Mesendoderm (in vitro differentiated cells): ENCODE measurements around the gene C3orf22. TPM values are rescaled to one million over a fixed set of nuclear protein-coding genes. Genes with fewer than 3 reads are reported as not detected.

Experiments
- DNase-seq: peaks from one replicate; pipeline ENCODE4 v3.0.0; 2013
- H2AK5ac ChIP-seq: 2 replicates; pipeline ENCODE4 v1.6.1; 2013; ENCODE audit warnings: low read length, inconsistent platforms
- H2BK120ac ChIP-seq: 2 replicates; pipeline ENCODE4 v1.6.1; 2013; ENCODE audit warnings: low read depth, mild to moderate bottlenecking, low read length, moderate library complexity, mixed read lengths
- H2BK15ac ChIP-seq: replicated peaks from 2 replicates; pipeline ENCODE4 v1.6.1; 2013; ENCODE audit warnings: low read depth, mild to moderate bottlenecking, moderate library complexity
- H2BK5ac ChIP-seq: 2 replicates; pipeline ENCODE4 v1.6.1; 2013; ENCODE audit warnings: low read length, inconsistent platforms
- H3K18ac ChIP-seq: 2 replicates; pipeline ENCODE4 v1.6.1; 2013; ENCODE audit warnings: mild to moderate bottlenecking, low read length, mixed read lengths
- H3K23ac ChIP-seq: one replicate; pipeline ENCODE4 v1.6.1; 2013; ENCODE audit warnings: low read length
- H3K27ac ChIP-seq: 2 replicates; pipeline ENCODE4 v1.5.1; 2013; ENCODE audit warnings: low read depth, mild to moderate bottlenecking, inconsistent platforms, low read length, moderate library complexity
- H3K27me3 ChIP-seq: 2 replicates; pipeline ENCODE4 v1.6.1; 2013; ENCODE audit warnings: low read length, control low read depth, mild to moderate bottlenecking, inconsistent platforms; ENCODE audit not compliant: insufficient read depth, poor library complexity
- H3K36me3 ChIP-seq: 2 replicates; pipeline ENCODE4 v1.6.1; 2013; ENCODE audit warnings: low read length, inconsistent platforms; ENCODE audit not compliant: control insufficient read depth, insufficient read depth
- H3K4ac ChIP-seq: one replicate; pipeline ENCODE4 v1.6.1; 2013; ENCODE audit warnings: low read depth, mild to moderate bottlenecking, low read length, moderate library complexity
- H3K4me1 ChIP-seq: 2 replicates; pipeline ENCODE4 v1.6.1; 2013; ENCODE audit warnings: low read depth, low read length, inconsistent platforms; ENCODE audit not compliant: control insufficient read depth
- H3K4me2 ChIP-seq: 2 replicates; pipeline ENCODE4 v1.6.1; 2013; ENCODE audit warnings: low read length
- H3K4me3 ChIP-seq: 2 replicates; pipeline ENCODE4 v1.5.1; 2013; ENCODE audit warnings: mild to moderate bottlenecking, low read length
- H3K56ac ChIP-seq: one replicate; pipeline ENCODE4 v1.6.1; 2013; ENCODE audit warnings: low read length
- H3K79me1 ChIP-seq: 2 replicates; pipeline ENCODE4 v1.6.1; 2013; ENCODE audit warnings: low read length, inconsistent platforms
- H3K79me2 ChIP-seq: 2 replicates; pipeline ENCODE4 v1.6.1; 2013; ENCODE audit warnings: mild to moderate bottlenecking, low read length; ENCODE audit not compliant: control insufficient read depth, insufficient read depth
- H3K9ac ChIP-seq: 2 replicates; pipeline ENCODE4 v1.6.1; 2013; ENCODE audit warnings: low read length, inconsistent platforms
- H4K5ac ChIP-seq: one replicate; pipeline ENCODE4 v1.6.1; 2013; ENCODE audit warnings: low read length
- H4K8ac ChIP-seq: one replicate; pipeline ENCODE4 v1.6.1; 2013; ENCODE audit warnings: low read depth, mild to moderate bottlenecking, control low read depth, low read length, moderate library complexity
- WGBS: extraction: QIAGEN DNeasy Blood & Tissue Kit; methylation state at CpG from one replicate; pipeline ENCODE4 v1.1.7; 2013; ENCODE audit warnings: low lambda C conversion rate, missing lambda C conversion rate; ENCODE audit not compliant: insufficient coverage; ENCODE audit errors: extremely low coverage; 5-methylcytosine and 5-hydroxymethylcytosine counted together
- small RNA-seq: library from polyadenylated mRNA; stranded (forward); fragments of <200 nt; extraction: miRNeasy Mini kit (QIAGEN cat#:217004); gene quantifications from one replicate; pipeline ENCODE3, GENCODE V24; 2013; ENCODE audit not compliant: insufficient read depth

The C3orf22 gene

DNA sequence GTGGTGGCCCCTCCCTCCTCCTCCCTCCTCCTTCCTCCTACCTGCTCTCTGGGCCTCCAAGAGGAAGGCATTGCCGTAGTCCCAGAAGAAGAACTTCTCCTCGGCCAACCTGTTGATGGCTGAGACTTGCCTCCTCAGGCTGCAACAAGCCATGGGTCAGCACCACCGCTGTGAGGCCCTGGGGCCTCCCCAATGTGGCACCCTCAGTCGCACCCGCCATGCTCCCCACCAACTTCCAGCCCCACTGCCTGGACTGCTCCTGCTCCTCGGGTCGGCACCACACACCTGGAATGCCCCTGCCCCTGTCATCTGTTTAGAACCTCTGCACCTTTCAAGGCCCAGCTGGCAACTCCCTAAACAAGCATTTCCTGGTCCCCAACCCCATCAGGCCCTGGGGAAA lies 58.7 kb downstream of the C3orf22 start:
- Histone ChIP-seq H2AK5ac (no peak overlapping the region), H3K23ac (no peak overlapping the region), H3K4ac (no peak overlapping the region), H3K36me3 (no peaks in the 10 kb centered on the region), H3K18ac (no peak overlapping the region), H3K9ac (no peak overlapping the region), H2BK15ac (no peak overlapping the region), H3K27me3 (no peaks in the 10 kb centered on the region), H3K4me3 (no peak overlapping the region), H3K79me2 (no peaks in the 10 kb centered on the region), H3K27ac (no peak overlapping the region), H3K4me1 (no peaks in the 10 kb centered on the region), H3K79me1 (no peaks in the 10 kb centered on the region), H3K56ac (no peak overlapping the region), H2BK120ac (no peak overlapping the region), H4K5ac (no peak overlapping the region), H2BK5ac (no peak overlapping the region), H4K8ac (no peak overlapping the region), H3K4me2 (no peak overlapping the region)
- DNase-seq: peak; percentile 11
- WGBS: no CpG with 5 or more reads among the region's 7 CpGs

Small RNA genes within 50 kb of the gene (small RNA-seq; reads per million reads assigned to genes)
- gene RNA5SP138: not detected
